ENCODE data around the gene RMI2.

RMI2 gene

DNA sequence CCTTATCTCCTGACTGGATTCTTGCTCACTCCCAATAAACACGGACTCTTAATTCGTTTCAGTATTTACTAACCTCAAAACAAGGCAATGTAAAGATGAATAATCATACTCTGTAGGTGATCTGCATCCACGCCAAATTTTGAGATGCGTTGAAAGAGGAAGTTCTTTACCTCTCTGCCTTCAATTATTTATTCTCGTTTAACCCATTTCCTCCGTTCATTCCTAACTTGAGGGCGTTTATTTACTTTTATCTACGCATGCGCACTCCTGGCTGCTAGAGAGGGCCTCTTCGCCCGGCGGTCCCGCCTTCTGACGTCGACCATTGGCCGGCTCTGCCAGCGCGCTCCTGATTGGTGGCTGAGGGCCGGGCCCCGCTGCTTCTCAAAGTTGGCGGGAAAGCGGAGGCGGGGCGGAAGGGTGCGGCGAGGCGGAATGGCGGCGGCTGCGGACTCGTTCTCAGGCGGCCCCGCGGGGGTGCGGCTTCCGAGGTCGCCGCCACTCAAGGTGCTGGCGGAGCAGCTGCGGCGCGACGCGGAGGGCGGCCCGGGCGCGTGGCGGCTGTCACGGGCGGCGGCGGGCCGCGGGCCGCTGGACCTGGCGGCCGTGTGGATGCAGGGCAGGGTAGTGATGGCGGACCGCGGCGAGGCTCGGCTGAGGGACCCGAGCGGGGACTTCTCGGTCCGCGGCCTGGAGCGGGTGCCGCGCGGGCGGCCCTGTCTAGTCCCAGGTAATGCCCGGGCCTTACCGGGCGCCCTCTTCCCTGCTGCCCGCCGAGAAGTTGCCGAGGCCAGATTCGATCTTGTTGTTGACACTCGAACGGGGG lies at the start of gene RMI2 (continued):
- TF ChIP-seq ZIC2 (tag by site-specific recombination; IDR thresholded peaks at IDR 0.05) (0 out of 2 replicates have a peak, but pooled peaks have one; percentile 27), ZFP69B (tag by site-specific recombination; IDR thresholded peaks at IDR 0.05) (no peak), YY1 (tag by site-specific recombination; IDR thresholded peaks at IDR 0.05) (peak; percentile 77; the same call in 1 of the 2 replicates), ZNF248 (tag by site-specific recombination; IDR thresholded peaks at IDR 0.05) (no peak), EGR2 (tag by site-specific recombination; IDR thresholded peaks at IDR 0.05; ENCODE audit: low read depth) (0 out of 2 replicates have a peak, but pooled peaks have one; percentile 34), PATZ1 (tag by site-specific recombination; IDR thresholded peaks at IDR 0.05) (0 out of 2 replicates have a peak, but pooled peaks have one; percentile 27), ZNF529 (tag by site-specific recombination; IDR thresholded peaks at IDR 0.05; ENCODE audit: insufficient replicate concordance) (no peak), ZBTB48 (tag by site-specific recombination; IDR thresholded peaks at IDR 0.05) (no peak), SP3 (tag by site-specific recombination; IDR thresholded peaks at IDR 0.05) (peak; percentile 58), SP2 (tag by site-specific recombination; IDR thresholded peaks at IDR 0.05) (peak; percentile 95), ZNF112 (tag by site-specific recombination; IDR thresholded peaks at IDR 0.05) (no peak), ZBTB17 (tag by site-specific recombination; IDR thresholded peaks at IDR 0.05) (no peak), ZBTB8A (tag by site-specific recombination; IDR thresholded peaks at IDR 0.05) (0 out of 2 replicates have a peak, but pooled peaks have one; percentile 23), KLF1 (tag by site-specific recombination; IDR thresholded peaks at IDR 0.05) (peak; percentile 74), YY2 (tag by site-specific recombination; IDR thresholded peaks at IDR 0.05) (peak; percentile 80), ZNF558 (tag by site-specific recombination; IDR thresholded peaks at IDR 0.05) (no peak), KLF8 (tag by site-specific recombination; IDR thresholded peaks at IDR 0.05) (peak; percentile 56; the same call in 1 of the 2 replicates), REPIN1 (tag by site-specific recombination; IDR thresholded peaks at IDR 0.05; ENCODE audit: low read depth) (0 out of 2 replicates have a peak, but pooled peaks have one; percentile 26), ZNF341 (tag by site-specific recombination; IDR thresholded peaks at IDR 0.05; ENCODE audit: low read depth) (peak; percentile 39; the same call in 1 of the 2 replicates), ZNF670 (tag by site-specific recombination; IDR thresholded peaks at IDR 0.05; ENCODE audit: low read depth) (no peak), ZNF600 (tag by site-specific recombination; IDR thresholded peaks at IDR 0.05) (no peak)
- TF ChIP-seq, protein P1, sequence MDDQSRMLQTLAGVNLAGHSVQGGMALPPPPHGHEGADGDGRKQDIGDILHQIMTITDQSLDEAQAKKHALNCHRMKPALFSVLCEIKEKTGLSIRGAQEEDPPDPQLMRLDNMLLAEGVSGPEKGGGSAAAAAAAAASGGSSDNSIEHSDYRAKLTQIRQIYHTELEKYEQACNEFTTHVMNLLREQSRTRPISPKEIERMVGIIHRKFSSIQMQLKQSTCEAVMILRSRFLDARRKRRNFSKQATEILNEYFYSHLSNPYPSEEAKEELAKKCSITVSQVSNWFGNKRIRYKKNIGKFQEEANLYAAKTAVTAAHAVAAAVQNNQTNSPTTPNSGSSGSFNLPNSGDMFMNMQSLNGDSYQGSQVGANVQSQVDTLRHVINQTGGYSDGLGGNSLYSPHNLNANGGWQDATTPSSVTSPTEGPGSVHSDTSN (CRISPR knock-in tag; IDR thresholded peaks at IDR 0.05) = peak; percentile 57; the same call in 1 of the 2 replicates
- TF ChIP-seq, protein P2, sequence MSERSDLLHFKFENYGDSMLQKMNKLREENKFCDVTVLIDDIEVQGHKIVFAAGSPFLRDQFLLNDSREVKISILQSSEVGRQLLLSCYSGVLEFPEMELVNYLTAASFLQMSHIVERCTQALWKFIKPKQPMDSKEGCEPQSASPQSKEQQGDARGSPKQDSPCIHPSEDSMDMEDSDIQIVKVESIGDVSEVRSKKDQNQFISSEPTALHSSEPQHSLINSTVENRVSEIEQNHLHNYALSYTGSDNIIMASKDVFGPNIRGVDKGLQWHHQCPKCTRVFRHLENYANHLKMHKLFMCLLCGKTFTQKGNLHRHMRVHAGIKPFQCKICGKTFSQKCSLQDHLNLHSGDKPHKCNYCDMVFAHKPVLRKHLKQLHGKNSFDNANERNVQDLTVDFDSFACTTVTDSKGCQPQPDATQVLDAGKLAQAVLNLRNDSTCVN (tag by site-specific recombination; optimal IDR thresholded peaks at IDR 0.05) = peak; percentile 36

DNA sequence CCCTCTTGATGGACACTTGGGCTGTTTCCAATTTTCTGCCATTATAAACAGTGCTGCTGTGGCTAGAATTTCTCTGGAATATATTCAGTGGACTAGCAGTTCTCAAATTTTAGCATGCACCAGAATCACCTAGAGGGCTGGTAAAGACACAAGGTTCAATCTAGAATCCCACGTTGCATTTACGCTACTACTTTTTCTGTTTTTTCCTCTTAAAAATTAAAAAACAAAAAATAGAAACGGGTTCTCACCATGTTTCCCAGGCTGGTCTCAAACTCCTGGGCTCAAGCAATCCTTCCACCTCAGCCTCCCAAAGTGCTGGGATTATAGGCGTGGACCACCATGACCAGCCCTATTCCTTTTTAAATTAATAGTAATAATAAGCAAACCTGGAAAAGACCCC lies 49.6 kb upstream of the RMI2 start:
- Histone ChIP-seq H3K4me1 (ENCODE audit: control insufficient read depth, insufficient read depth, low read length) (no peaks in the 10 kb centered on the region; the same call in 1 of the 2 replicates), H3K9me3 (ENCODE audit: control insufficient read depth, insufficient read depth, low read depth, low read length) (no peaks in the 10 kb centered on the region), H3K36me3 (ENCODE audit: control insufficient read depth in 2 of 2, insufficient read depth in 1 of 2, low read length in 2 of 2) (no peaks in the 10 kb centered on the region), H3K4me3 (ENCODE audit: low read depth, low read length) (no peak overlapping the region), H3K27ac (ENCODE audit: extremely low read depth, low read depth, low read length) (no peak overlapping the region)
- POLR2A ChIA-PET = no interaction called here
- CTCF ChIA-PET = no interaction called here
- TF ChIP-seq ZNF37A (tag by site-specific recombination; IDR thresholded peaks at IDR 0.05) (no peak), TSHZ1 (tag by site-specific recombination; IDR thresholded peaks at IDR 0.05; ENCODE audit: borderline replicate concordance) (no peak), GLI4 (tag by site-specific recombination; IDR thresholded peaks at IDR 0.05) (no peak), ZSCAN16 (tag by site-specific recombination; IDR thresholded peaks at IDR 0.05) (no peak)
